ENCODE results near the gene GOLM1.

Gene GOLM1

GRCh38 chr9:86079865-86080469 is 19.4 kb downstream of the GOLM1 start:
- no peaks in the 10 kb centered on the region for H3K9me3 ChIP-seq (ENCODE audit: insufficient read depth, low read length)
- H3K36me3 ChIP-seq (ENCODE audit: insufficient read depth, insufficient read length, low read length) = peaks cover 38% of the 10 kb centered on the region
- H3K4me1 ChIP-seq (ENCODE audit: insufficient read depth, insufficient read length) = peaks cover 4% of the 10 kb centered on the region
- no peak overlapping the region for H3K4me3 ChIP-seq (ENCODE audit: insufficient read length, low read depth)
- DNase-seq (ENCODE audit: low read depth, low spot score) = no peak
- TF ChIP-seq ZNF274 (IDR thresholded peaks at IDR 0.05; ENCODE audit: low read depth, low read length) (no peak), YY1 (IDR thresholded peaks at IDR 0.05; ENCODE audit: insufficient read depth, insufficient read length) (no peak), SUZ12 (IDR thresholded peaks at IDR 0.05; ENCODE audit: extremely low read depth, insufficient read depth, insufficient read length) (no peak)
- H3K9ac ChIP-seq (ENCODE audit: insufficient read length, low read depth) = no peak overlapping the region
- H3K27me3 ChIP-seq (ENCODE audit: insufficient read depth, insufficient read length) = no peaks in the 10 kb centered on the region

- Histone ChIP-seq H3K9me3 (ENCODE audit: insufficient read depth, low read length) (no peaks in the 10 kb centered on the region), H3K27me3 (ENCODE audit: insufficient read depth, insufficient read length) (no peaks in the 10 kb centered on the region), H3K4me1 (ENCODE audit: insufficient read depth, insufficient read length) (peaks cover 4% of the 10 kb centered on the region), H3K9ac (ENCODE audit: insufficient read length, low read depth) (no peak overlapping the region), H3K36me3 (ENCODE audit: insufficient read depth, insufficient read length, low read length) (peaks cover 42% of the 10 kb centered on the region), H3K4me3 (ENCODE audit: insufficient read length, low read depth) (no peak overlapping the region)
- DNase-seq (ENCODE audit: low read depth, low spot score) = no peak
- TF ChIP-seq ZNF274 (IDR thresholded peaks at IDR 0.05; ENCODE audit: low read depth, low read length) (no peak), YY1 (IDR thresholded peaks at IDR 0.05; ENCODE audit: insufficient read depth, insufficient read length) (no peak), SUZ12 (IDR thresholded peaks at IDR 0.05; ENCODE audit: extremely low read depth, insufficient read depth, insufficient read length) (no peak)
These were observed 19.9 kb downstream of the GOLM1 start for GRCh38 chr9:86079421-86079831.

- Histone ChIP-seq H3K9me3 (ENCODE audit: insufficient read depth, low read length) (no peaks in the 10 kb centered on the region), H3K36me3 (ENCODE audit: insufficient read depth, insufficient read length, low read length) (peaks cover 47% of the 10 kb centered on the region), H3K4me1 (ENCODE audit: insufficient read depth, insufficient read length) (peaks cover 4% of the 10 kb centered on the region), H3K27me3 (ENCODE audit: insufficient read depth, insufficient read length) (no peaks in the 10 kb centered on the region), H3K4me3 (ENCODE audit: insufficient read length, low read depth) (no peak overlapping the region), H3K9ac (ENCODE audit: insufficient read length, low read depth) (no peak overlapping the region)
- TF ChIP-seq YY1 (IDR thresholded peaks at IDR 0.05; ENCODE audit: insufficient read depth, insufficient read length) = no peak
- TF ChIP-seq SUZ12 (IDR thresholded peaks at IDR 0.05; ENCODE audit: extremely low read depth, insufficient read depth, insufficient read length) = no peak
- TF ChIP-seq ZNF274 (IDR thresholded peaks at IDR 0.05; ENCODE audit: low read depth, low read length) = no peak
- DNase-seq (ENCODE audit: low read depth, low spot score) = no peak
These were observed 20.6 kb downstream of the GOLM1 start for GRCh38 chr9:86078731-86079130.

GRCh38 chr9:86077276-86077675 is 22.1 kb downstream of the GOLM1 start:
- Histone ChIP-seq H3K9me3 (ENCODE audit: insufficient read depth, low read length) (no peaks in the 10 kb centered on the region), H3K27me3 (ENCODE audit: insufficient read depth, insufficient read length) (no peaks in the 10 kb centered on the region), H3K9ac (ENCODE audit: insufficient read length, low read depth) (no peak overlapping the region), H3K4me3 (ENCODE audit: insufficient read length, low read depth) (no peak overlapping the region), H3K36me3 (ENCODE audit: insufficient read depth, insufficient read length, low read length) (peaks cover 56% of the 10 kb centered on the region), H3K4me1 (ENCODE audit: insufficient read depth, insufficient read length) (peaks cover 4% of the 10 kb centered on the region)
- no peak for DNase-seq (ENCODE audit: low read depth, low spot score)
- no peak for TF ChIP-seq SUZ12 (IDR thresholded peaks at IDR 0.05; ENCODE audit: extremely low read depth, insufficient read depth, insufficient read length)
- TF ChIP-seq ZNF274 (IDR thresholded peaks at IDR 0.05; ENCODE audit: low read depth, low read length) = no peak
- TF ChIP-seq YY1 (IDR thresholded peaks at IDR 0.05; ENCODE audit: insufficient read depth, insufficient read length) = no peak

- Histone ChIP-seq H3K36me3 (ENCODE audit: insufficient read depth, insufficient read length, low read length) (peaks cover 65% of the 10 kb centered on the region), H3K4me3 (ENCODE audit: insufficient read length, low read depth) (no peak overlapping the region), H3K27me3 (ENCODE audit: insufficient read depth, insufficient read length) (no peaks in the 10 kb centered on the region), H3K9me3 (ENCODE audit: insufficient read depth, low read length) (no peaks in the 10 kb centered on the region), H3K9ac (ENCODE audit: insufficient read length, low read depth) (no peak overlapping the region), H3K4me1 (ENCODE audit: insufficient read depth, insufficient read length) (peaks cover 4% of the 10 kb centered on the region)
- DNase-seq (ENCODE audit: low read depth, low spot score) = no peak
- TF ChIP-seq ZNF274 (IDR thresholded peaks at IDR 0.05; ENCODE audit: low read depth, low read length) (no peak), SUZ12 (IDR thresholded peaks at IDR 0.05; ENCODE audit: extremely low read depth, insufficient read depth, insufficient read length) (no peak), YY1 (IDR thresholded peaks at IDR 0.05; ENCODE audit: insufficient read depth, insufficient read length) (no peak)
These were observed 23.9 kb downstream of the GOLM1 start for GRCh38 chr9:86075132-86076109.

GRCh38 chr9:86073839-86074238 is 25.5 kb downstream of the GOLM1 start:
- TF ChIP-seq ZNF274 (IDR thresholded peaks at IDR 0.05; ENCODE audit: low read depth, low read length) (no peak), YY1 (IDR thresholded peaks at IDR 0.05; ENCODE audit: insufficient read depth, insufficient read length) (no peak), SUZ12 (IDR thresholded peaks at IDR 0.05; ENCODE audit: extremely low read depth, insufficient read depth, insufficient read length) (no peak)
- no peak overlapping the region for H3K9ac ChIP-seq (ENCODE audit: insufficient read length, low read depth)
- no peaks in the 10 kb centered on the region for H3K4me1 ChIP-seq (ENCODE audit: insufficient read depth, insufficient read length)
- H3K9me3 ChIP-seq (ENCODE audit: insufficient read depth, low read length) = no peaks in the 10 kb centered on the region
- no peak overlapping the region for H3K4me3 ChIP-seq (ENCODE audit: insufficient read length, low read depth)
- DNase-seq (ENCODE audit: low read depth, low spot score) = no peak
- H3K36me3 ChIP-seq (ENCODE audit: insufficient read depth, insufficient read length, low read length) = peaks cover 65% of the 10 kb centered on the region
- no peaks in the 10 kb centered on the region for H3K27me3 ChIP-seq (ENCODE audit: insufficient read depth, insufficient read length)

- Histone ChIP-seq H3K4me3 (ENCODE audit: insufficient read length, low read depth) (no peak overlapping the region), H3K4me1 (ENCODE audit: insufficient read depth, insufficient read length) (no peaks in the 10 kb centered on the region), H3K9ac (ENCODE audit: insufficient read length, low read depth) (no peak overlapping the region), H3K27me3 (ENCODE audit: insufficient read depth, insufficient read length) (no peaks in the 10 kb centered on the region), H3K9me3 (ENCODE audit: insufficient read depth, low read length) (no peaks in the 10 kb centered on the region), H3K36me3 (ENCODE audit: insufficient read depth, insufficient read length, low read length) (peaks cover 56% of the 10 kb centered on the region)
- DNase-seq (ENCODE audit: low read depth, low spot score) = no peak
- TF ChIP-seq ZNF274 (IDR thresholded peaks at IDR 0.05; ENCODE audit: low read depth, low read length) = no peak
- no peak for TF ChIP-seq YY1 (IDR thresholded peaks at IDR 0.05; ENCODE audit: insufficient read depth, insufficient read length)
- TF ChIP-seq SUZ12 (IDR thresholded peaks at IDR 0.05; ENCODE audit: extremely low read depth, insufficient read depth, insufficient read length) = no peak
These were observed 26.9 kb downstream of the GOLM1 start for GRCh38 chr9:86072394-86072877.
